T-helper 1 cell treated with Interleukin-12 subunit alpha and Interleukin-12 subunit beta and Interleukin-4 antibody, amounts not matched to agents 30 μg/mL and 1 μg/mL, for 36 hours (primary cell): Measurements from ENCODE around the gene MCUB.
A peak's percentile ranks its signal among the peaks of the same experiment; 100 is the strongest.
"Not testable (repeated sequence)": the region's sequence is repeated elsewhere in the genome, so short reads cannot be mapped to it uniquely, and the experiment has no call there.

Experiments used
- H3K27ac Mint-ChIP-seq: one replicate; pipeline ENCODE4 v1.8.0; 2021; ENCODE audit warnings: mild to moderate bottlenecking, mixed read lengths
- H3K27me3 Mint-ChIP-seq: one replicate; pipeline ENCODE4 v1.8.0; 2021; ENCODE audit warnings: low read depth, mixed read lengths
- H3K36me3 Mint-ChIP-seq: one replicate; pipeline ENCODE4 v1.8.0; 2021; ENCODE audit warnings: low read depth, mixed read lengths
- H3K4me1 Mint-ChIP-seq: one replicate; pipeline ENCODE4 v1.8.0; 2021; ENCODE audit warnings: low read depth, mixed read lengths
- H3K4me3 Mint-ChIP-seq: one replicate; pipeline ENCODE4 v1.8.0; 2021; ENCODE audit warnings: mild to moderate bottlenecking, moderate library complexity, mixed read lengths
- H3K9me3 Mint-ChIP-seq: one replicate; pipeline ENCODE4 v1.8.0; 2021; ENCODE audit warnings: mixed read lengths

The MCUB gene

DNA sequence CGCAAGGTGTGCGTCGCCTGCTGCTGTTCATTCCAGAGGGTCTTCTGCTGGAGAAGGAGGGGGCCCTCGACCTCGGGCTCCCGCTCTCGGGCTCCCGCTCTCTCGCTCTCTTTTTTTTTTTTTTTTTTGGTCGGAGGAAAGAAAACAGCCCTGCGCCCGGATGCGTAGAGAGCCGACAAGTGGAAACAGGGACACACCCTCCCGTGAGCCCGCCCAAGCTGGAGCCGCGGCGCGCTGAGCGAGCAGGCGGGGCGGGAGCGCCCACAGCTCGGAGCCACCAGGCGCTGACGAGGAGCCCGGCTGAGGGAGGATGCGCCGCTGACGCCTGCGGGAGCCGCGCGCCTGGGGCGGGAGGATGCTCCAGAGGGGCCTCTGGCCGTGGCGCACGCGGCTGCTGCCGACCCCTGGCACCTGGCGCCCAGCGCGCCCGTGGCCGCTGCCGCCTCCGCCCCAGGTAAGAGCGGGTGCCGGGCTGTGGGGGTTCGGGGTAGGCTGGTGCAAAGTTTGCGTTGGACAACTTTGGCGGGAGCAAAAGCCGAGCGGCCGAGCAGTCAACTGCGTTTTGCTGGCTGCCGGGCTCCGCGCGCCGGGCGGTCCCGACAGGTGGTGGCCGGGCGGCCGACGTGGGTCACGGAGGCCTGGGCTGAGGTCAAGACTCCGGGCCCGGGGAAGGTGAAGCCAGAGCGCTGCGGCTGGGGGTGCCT, at the start of gene MCUB:
MCUB (plus strand) TSS at position 264 of the 704 bp plus-strand sequence; CDS start at position 356, 92 bp downstream.
- Mint-ChIP-seq H3K4me3 (peak within 1 kb of the TSS; percentile 92), H3K27ac (peak within 1 kb of the TSS; percentile 96), H3K27me3 (no peaks in the 10 kb centered on the region), H3K4me1 (peaks cover 36% of the 10 kb centered on the region), H3K36me3 (peaks cover 25% of the 10 kb centered on the region), H3K9me3 (peaks cover 4% of the 10 kb centered on the region)

DNA sequence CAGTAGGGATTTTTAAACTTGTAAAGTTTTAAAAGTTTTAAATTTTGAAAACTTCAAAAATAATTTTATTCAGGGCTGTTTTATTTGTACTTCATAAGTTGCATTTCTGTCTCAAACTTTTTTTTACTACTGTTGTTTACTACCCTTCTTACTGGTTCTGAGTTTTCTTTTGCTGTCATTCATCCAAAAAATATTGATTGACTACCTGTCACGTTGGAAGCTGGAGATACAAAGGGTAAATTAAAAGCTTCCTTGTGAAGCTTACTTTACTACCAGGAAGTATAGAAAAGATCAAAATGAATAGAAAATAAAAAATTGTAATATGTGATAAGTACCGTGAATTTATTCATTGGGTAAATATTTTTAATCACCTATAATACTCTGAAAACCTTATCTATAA, 49.4 kb upstream of the MCUB start:
- H3K27ac Mint-ChIP-seq = no peak overlapping the region
- H3K27me3 Mint-ChIP-seq = no peaks in the 10 kb centered on the region
- no peaks in the 10 kb centered on the region for H3K9me3 Mint-ChIP-seq
- H3K4me3 Mint-ChIP-seq = no peak overlapping the region
- no peaks in the 10 kb centered on the region for H3K4me1 Mint-ChIP-seq
- H3K36me3 Mint-ChIP-seq = peaks cover 35% of the 10 kb centered on the region

GRCh38 chr4:109511414-109511813, 48.6 kb upstream of the MCUB start:
- Mint-ChIP-seq H3K4me3 (no peak overlapping the region), H3K4me1 (no peaks in the 10 kb centered on the region), H3K27ac (no peak overlapping the region), H3K36me3 (peaks cover 34% of the 10 kb centered on the region), H3K9me3 (no peaks in the 10 kb centered on the region), H3K27me3 (no peaks in the 10 kb centered on the region)

GRCh38 chr4:109513368-109513767, 46.7 kb upstream of the MCUB start:
- H3K27me3 Mint-ChIP-seq, H3K9me3 Mint-ChIP-seq, H3K4me1 Mint-ChIP-seq, H3K27ac Mint-ChIP-seq, H3K4me3 Mint-ChIP-seq: not testable (repeated sequence)
- peaks cover 38% of the 10 kb centered on the region for H3K36me3 Mint-ChIP-seq

DNA sequence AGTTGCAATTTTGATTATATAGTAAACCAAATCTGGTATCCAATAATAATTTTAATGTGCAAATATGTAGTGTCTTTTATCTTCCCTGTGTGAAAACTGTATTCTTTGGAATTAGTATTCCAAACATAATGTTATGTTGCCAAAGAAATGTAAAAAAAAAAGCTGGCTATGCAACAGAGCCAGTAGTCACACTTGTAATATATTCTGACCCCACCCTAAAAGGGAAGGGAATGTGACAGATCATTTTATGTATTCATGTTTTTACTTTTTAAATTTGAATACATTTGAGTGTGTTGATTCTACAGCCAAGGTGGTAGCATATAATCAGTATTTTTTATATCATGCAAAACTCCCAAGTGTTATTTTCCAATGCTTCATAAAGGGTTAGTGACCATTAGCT, 27.9 kb upstream of the MCUB start:
- Mint-ChIP-seq H3K27ac (no peak overlapping the region), H3K36me3 (peaks cover 42% of the 10 kb centered on the region), H3K9me3 (no peaks in the 10 kb centered on the region)

GRCh38 chr4:109545401-109545800, 14.6 kb upstream of the MCUB start:
- H3K4me3 Mint-ChIP-seq = no peak overlapping the region
- H3K9me3 Mint-ChIP-seq = peaks cover 6% of the 10 kb centered on the region
- no peaks in the 10 kb centered on the region for H3K27me3 Mint-ChIP-seq
- H3K36me3 Mint-ChIP-seq = peaks cover 30% of the 10 kb centered on the region
- H3K27ac Mint-ChIP-seq = no peak overlapping the region
- peaks cover 16% of the 10 kb centered on the region for H3K4me1 Mint-ChIP-seq

More for the DNA sequence above, 27.9 kb upstream of the MCUB start:
- Mint-ChIP-seq H3K27me3 (no peaks in the 10 kb centered on the region), H3K4me1 (no peaks in the 10 kb centered on the region), H3K4me3 (no peak overlapping the region)

GRCh38 chr4:109547394-109547793, 12.7 kb upstream of the MCUB start:
- Mint-ChIP-seq H3K36me3 (peaks cover 23% of the 10 kb centered on the region), H3K27me3 (no peaks in the 10 kb centered on the region), H3K4me1 (peaks cover 16% of the 10 kb centered on the region), H3K4me3 (no peak overlapping the region), H3K27ac (no peak overlapping the region), H3K9me3 (peaks cover 6% of the 10 kb centered on the region)

DNA sequence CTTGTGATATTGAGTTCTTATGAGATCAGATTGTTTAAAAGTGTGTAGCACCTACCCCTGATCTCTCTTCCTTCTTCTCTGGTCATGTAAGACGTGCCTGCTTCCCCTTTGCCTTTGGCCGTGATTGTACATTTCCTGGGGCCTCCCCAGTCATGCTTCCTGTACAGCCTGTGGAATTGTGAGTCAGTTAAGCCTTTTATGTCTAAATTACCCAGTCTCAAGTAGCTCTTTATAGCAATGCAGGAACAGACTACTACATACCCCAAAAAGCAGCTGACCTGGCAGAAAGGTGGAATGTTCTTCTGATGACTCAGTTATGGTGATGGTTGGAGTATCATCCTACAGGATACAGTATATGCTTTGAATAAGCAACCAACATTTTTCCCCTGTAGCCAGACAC, 11.4 kb upstream of the MCUB start:
- Mint-ChIP-seq H3K36me3 (peaks cover 22% of the 10 kb centered on the region), H3K9me3 (peaks cover 6% of the 10 kb centered on the region), H3K4me3 (peak overlapping the region; percentile 16), H3K4me1 (peaks cover 16% of the 10 kb centered on the region), H3K27me3 (no peaks in the 10 kb centered on the region), H3K27ac (peak overlapping the region; percentile 50)

DNA sequence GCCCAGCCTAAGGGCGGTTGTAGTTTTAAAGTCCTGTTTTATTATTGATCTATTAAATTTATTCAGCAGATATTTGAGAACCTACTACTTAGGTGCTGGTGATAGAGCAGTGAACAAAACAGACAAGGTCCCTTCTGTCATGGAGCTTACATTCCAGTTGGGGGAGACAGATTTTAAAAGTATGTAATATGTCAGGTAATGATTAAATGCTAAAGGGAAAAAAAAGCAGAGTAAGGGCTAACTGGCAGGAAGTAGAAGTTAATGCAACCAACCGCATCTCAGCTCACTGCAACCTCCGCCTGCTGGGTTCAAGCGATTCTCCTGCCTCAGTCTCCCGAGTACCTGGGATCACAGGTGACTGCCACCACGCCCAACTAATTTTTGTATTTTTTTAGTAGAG, 7.8 kb upstream of the MCUB start:
- Mint-ChIP-seq H3K36me3 (peaks cover 19% of the 10 kb centered on the region), H3K27ac (no peak overlapping the region), H3K27me3 (no peaks in the 10 kb centered on the region), H3K4me3 (no peak overlapping the region), H3K4me1 (peaks cover 19% of the 10 kb centered on the region), H3K9me3 (peaks cover 6% of the 10 kb centered on the region)

- Mint-ChIP-seq H3K4me1 (peaks cover 15% of the 10 kb centered on the region), H3K36me3 (peaks cover 15% of the 10 kb centered on the region), H3K9me3 (peaks cover 6% of the 10 kb centered on the region), H3K27ac (no peak overlapping the region), H3K27me3 (no peaks in the 10 kb centered on the region), H3K4me3 (no peak overlapping the region)
Observed at GRCh38 chr4:109553130-109553529, 6.9 kb upstream of the MCUB start.

DNA sequence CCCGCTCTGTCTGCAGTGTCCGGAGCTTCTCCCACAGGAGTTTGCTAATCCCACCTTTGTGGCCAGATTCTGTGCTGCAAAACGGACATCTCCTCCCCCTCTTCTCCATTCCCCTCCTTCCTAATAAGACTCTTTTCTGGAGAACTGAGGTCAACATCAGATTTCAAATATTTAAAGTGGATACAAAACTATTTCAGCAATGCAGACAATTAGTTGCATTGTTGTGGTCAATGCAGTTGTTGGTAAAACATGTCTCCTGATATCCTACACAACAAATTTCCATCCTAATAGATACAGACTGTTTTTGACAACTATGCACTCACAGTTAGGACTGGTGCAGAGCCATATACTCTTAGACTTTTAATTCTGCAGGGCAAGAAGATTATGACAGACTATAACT, 5.1 kb upstream of the MCUB start:
- peaks cover 11% of the 10 kb centered on the region for H3K36me3 Mint-ChIP-seq
- H3K4me3 Mint-ChIP-seq = no peak overlapping the region
- H3K27me3 Mint-ChIP-seq = no peaks in the 10 kb centered on the region
- H3K27ac Mint-ChIP-seq = no peak overlapping the region
- H3K9me3 Mint-ChIP-seq = peaks cover 4% of the 10 kb centered on the region
- peaks cover 12% of the 10 kb centered on the region for H3K4me1 Mint-ChIP-seq

DNA sequence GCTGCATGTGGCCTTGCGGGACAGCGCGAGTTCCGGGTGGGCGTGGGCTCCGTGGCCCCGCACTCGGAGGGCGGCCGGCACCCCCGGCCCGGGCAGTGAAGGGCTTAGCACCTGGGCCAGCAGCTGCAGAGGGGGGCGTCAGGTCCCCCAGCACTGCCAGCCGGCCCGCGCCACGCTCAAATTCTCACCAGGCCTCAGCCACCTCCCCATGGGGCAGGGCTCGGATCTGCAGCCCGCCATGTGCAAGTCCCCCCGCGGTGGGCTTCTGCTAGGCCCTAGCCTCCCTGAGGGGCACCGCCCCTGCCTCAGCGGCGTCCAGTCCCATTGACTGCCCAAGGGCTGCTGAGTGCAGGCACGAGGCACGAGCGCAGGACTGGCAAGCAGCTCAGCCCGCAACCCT, 2.6 kb upstream of the MCUB start:
- Mint-ChIP-seq H3K27ac (no peak overlapping the region), H3K27me3 (no peaks in the 10 kb centered on the region), H3K4me3 (no peak overlapping the region), H3K36me3 (peaks cover 13% of the 10 kb centered on the region), H3K9me3 (peaks cover 4% of the 10 kb centered on the region), H3K4me1 (peaks cover 18% of the 10 kb centered on the region)

DNA sequence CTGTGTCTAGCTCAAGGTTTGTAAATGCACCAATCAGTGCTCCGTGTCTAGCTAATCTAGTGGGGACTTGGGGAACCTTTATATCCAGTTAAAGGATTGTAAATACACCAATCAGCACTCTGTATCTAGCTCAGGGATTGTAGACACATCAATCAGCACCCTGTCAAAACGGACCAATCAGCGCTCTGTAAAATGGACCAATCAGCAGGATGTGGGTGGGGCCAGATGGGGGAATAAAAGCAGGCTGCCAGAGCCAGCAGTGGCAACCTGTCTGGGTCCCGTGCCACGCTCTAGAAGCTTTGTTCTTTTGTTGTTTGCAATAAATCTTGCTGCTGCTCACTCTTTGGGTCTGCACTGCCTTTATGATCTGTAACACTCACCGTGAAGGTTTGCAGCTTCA, 2.0 kb upstream of the MCUB start:
- H3K27me3 Mint-ChIP-seq, H3K27ac Mint-ChIP-seq: not testable (repeated sequence)
- H3K4me1 Mint-ChIP-seq = peaks cover 25% of the 10 kb centered on the region

GRCh38 chr4:109559625-109559982, 442 bp upstream of the MCUB start:
- Mint-ChIP-seq H3K9me3 (peaks cover 4% of the 10 kb centered on the region), H3K27ac (peak overlapping the region; percentile 96), H3K36me3 (peaks cover 20% of the 10 kb centered on the region), H3K4me1 (peaks cover 33% of the 10 kb centered on the region), H3K4me3 (peak overlapping the region; percentile 92), H3K27me3 (no peaks in the 10 kb centered on the region)

More for the DNA sequence above, 2.0 kb upstream of the MCUB start:
- H3K4me3 Mint-ChIP-seq = peak overlapping the region; percentile 37
- H3K9me3 Mint-ChIP-seq = not testable (repeated sequence)
- H3K36me3 Mint-ChIP-seq = peaks cover 18% of the 10 kb centered on the region

GRCh38 chr4:109560687-109561461, 828 bp downstream of the MCUB start:
- peak overlapping the region; percentile 92 for H3K4me3 Mint-ChIP-seq
- H3K36me3 Mint-ChIP-seq = peaks cover 28% of the 10 kb centered on the region
- peaks cover 4% of the 10 kb centered on the region for H3K9me3 Mint-ChIP-seq
- H3K4me1 Mint-ChIP-seq = peaks cover 35% of the 10 kb centered on the region
- H3K27ac Mint-ChIP-seq = peak overlapping the region; percentile 94
- H3K27me3 Mint-ChIP-seq = no peaks in the 10 kb centered on the region
